Fibroblast of lung (primary cell): Measurements from ENCODE around the gene FAM114A1. TPM values are rescaled to one million over a fixed set of nuclear protein-coding genes. Genes with fewer than 3 reads are reported as not detected.
A peak's percentile ranks its signal among the peaks of the same experiment; 100 is the strongest.

Experiments used
- DNase-seq, 2 donors: peaks; one replicate each; pipeline versions ENCODE4 v3.0.0 to v3.0.0-alpha.2; 2010; ENCODE audit warnings: low read depth in 2 of 2
- H2AFZ ChIP-seq: 2 replicates; pipeline ENCODE4 v1.5.1; 2012; ENCODE audit warnings: low read length, control low read depth, inconsistent platforms
- H3K27ac ChIP-seq: 2 replicates; pipeline ENCODE4 v1.5.1; 2011; ENCODE audit warnings: low read length, control low read depth; ENCODE audit not compliant: insufficient read depth
- H3K27me3 ChIP-seq: 2 replicates; pipeline ENCODE4 v1.5.1; 2011; ENCODE audit warnings: mild to moderate bottlenecking, low read length; ENCODE audit not compliant: control insufficient read depth, insufficient read depth
- H3K36me3 ChIP-seq: 2 replicates; pipeline ENCODE4 v1.5.1; 2011; ENCODE audit warnings: low read length; ENCODE audit not compliant: control insufficient read depth, insufficient read depth
- H3K4me1 ChIP-seq: 2 replicates; pipeline ENCODE4 v1.5.1; 2011; ENCODE audit warnings: low read length; ENCODE audit not compliant: control insufficient read depth, insufficient read depth; ENCODE audit errors: extremely low read depth
- H3K4me2 ChIP-seq: 2 replicates; pipeline ENCODE4 v1.5.1; 2011; ENCODE audit warnings: low read length, control low read depth; ENCODE audit not compliant: insufficient read depth; ENCODE audit errors: extremely low read depth
- H3K4me3 ChIP-seq, 4 experiments: fragments of 200-600 bp in 1 of 4; sonication (generic) in 1 of 4; replicated peaks in 1 of 4; 2 replicates each; pipeline ENCODE4 v1.5.1; 2011 to 2016; ENCODE audit warnings: low read length in 4 of 4, low read depth in 3 of 4, mild to moderate bottlenecking in 3 of 4, control low read depth in 2 of 4, inconsistent platforms in 1 of 4, mixed read lengths in 1 of 4; ENCODE audit not compliant: insufficient read depth in 1 of 4; ENCODE audit errors: control extremely low read depth in 1 of 4
- H3K79me2 ChIP-seq: 2 replicates; pipeline ENCODE4 v1.5.1; 2012; ENCODE audit warnings: mild to moderate bottlenecking, low read length, inconsistent platforms; ENCODE audit not compliant: control insufficient read depth, insufficient read depth
- H3K9ac ChIP-seq: 2 replicates; pipeline ENCODE4 v1.5.1; 2011; ENCODE audit warnings: mild to moderate bottlenecking, low read length, control low read depth; ENCODE audit not compliant: insufficient read depth
- H3K9me3 ChIP-seq: 2 replicates; pipeline ENCODE4 v1.5.1; 2012; ENCODE audit warnings: low read depth, low read length; ENCODE audit not compliant: control insufficient read depth, insufficient read depth
- H4K20me1 ChIP-seq: 2 replicates; pipeline ENCODE4 v1.5.1; 2011; ENCODE audit warnings: low read length; ENCODE audit not compliant: control insufficient read depth, insufficient read depth; ENCODE audit errors: extremely low read depth
- CTCF ChIP-seq, 2 donors: IDR thresholded peaks in 1 of 2; conservative IDR thresholded peaks in 1 of 2; 1 replicate in 1 of 2; 2 replicates in 1 of 2; pipeline ENCODE4 v1.5.1; 2011 to 2012; ENCODE audit warnings: low read length in 2 of 2, control low read depth in 1 of 2, inconsistent platforms in 1 of 2, low read depth in 1 of 2, mild to moderate bottlenecking in 1 of 2
- EZH2 ChIP-seq: IDR thresholded peaks from 2 replicates; pipeline ENCODE4 v1.5.1; 2012; ENCODE audit warnings: low read length, control low read depth, mild to moderate bottlenecking; ENCODE audit errors: missing control alignments
- polyA plus RNA-seq, 2 donors: library from polyadenylated mRNA; depleted of rRNA in 1 of 2; stranded (reverse) in 1 of 2; unstranded in 1 of 2; fragments of >200 nt; gene quantifications; 2 replicates each; pipeline ENCODE4 v1.2.1, GENCODE V29; 2011 to 2012; ENCODE audit warnings: missing spikeins in 1 of 2
- total RNA-seq: library from RNA; depleted of rRNA; stranded (reverse); fragments of >200 nt; gene quantifications from 2 replicates; pipeline ENCODE4 v1.2.1, GENCODE V29; 2014

Gene FAM114A1
- total and polyA plus RNA-seq, 2 donors (not counting 1 experiment from before 2014, with no cell fraction given) = 296 to 402 TPM

- Histone ChIP-seq H3K4me2 (no peak overlapping the region), H3K9me3 (no peaks in the 10 kb centered on the region), H2AFZ (no peak overlapping the region), H3K79me2 (no peaks in the 10 kb centered on the region), H3K27me3 (no peaks in the 10 kb centered on the region), H3K9ac (no peak overlapping the region), H3K27ac (no peak overlapping the region), H4K20me1 (no peaks in the 10 kb centered on the region), H3K36me3 (no peaks in the 10 kb centered on the region), H3K4me1 (peaks cover 6% of the 10 kb centered on the region), H3K4me3 (no peak overlapping the region)
- no peak for DNase-seq
- TF ChIP-seq CTCF (conservative IDR thresholded peaks at IDR 0.05 in 1 of 2, IDR thresholded peaks at IDR 0.05 in 1 of 2; ENCODE audit: low read depth in 1 of 2, low read length in 2 of 2) = no peak
- no peak for TF ChIP-seq EZH2
These were observed 87.1 kb downstream of the FAM114A1 start for GRCh38 chr4:38954727-38955126.

- H3K27ac ChIP-seq = no peak overlapping the region
- H3K36me3 ChIP-seq = no peaks in the 10 kb centered on the region
- no peak for TF ChIP-seq EZH2
- TF ChIP-seq CTCF (conservative IDR thresholded peaks at IDR 0.05 in 1 of 2, IDR thresholded peaks at IDR 0.05 in 1 of 2; ENCODE audit: low read depth in 1 of 2, low read length in 2 of 2) = no peak
- H3K9me3 ChIP-seq = no peaks in the 10 kb centered on the region
- H3K4me1 ChIP-seq = no peaks in the 10 kb centered on the region
- H2AFZ ChIP-seq = no peak overlapping the region
- no peaks in the 10 kb centered on the region for H3K79me2 ChIP-seq
- no peak overlapping the region for H3K9ac ChIP-seq
- no peaks in the 10 kb centered on the region for H4K20me1 ChIP-seq
- no peak overlapping the region for H3K4me2 ChIP-seq
- DNase-seq = no peak
- H3K4me3 ChIP-seq = no peak overlapping the region
- no peaks in the 10 kb centered on the region for H3K27me3 ChIP-seq
These were observed 88.4 kb downstream of the FAM114A1 start for GRCh38 chr4:38955957-38956356.

- H3K4me3 ChIP-seq = no peak overlapping the region
- no peak for TF ChIP-seq CTCF (conservative IDR thresholded peaks at IDR 0.05 in 1 of 2, IDR thresholded peaks at IDR 0.05 in 1 of 2; ENCODE audit: low read depth in 1 of 2, low read length in 2 of 2)
- TF ChIP-seq EZH2 = no peak
- H3K79me2 ChIP-seq = no peaks in the 10 kb centered on the region
- H3K27ac ChIP-seq = no peak overlapping the region
- H2AFZ ChIP-seq = no peak overlapping the region
- H3K4me1 ChIP-seq = no peaks in the 10 kb centered on the region
- H3K4me2 ChIP-seq = no peak overlapping the region
- H4K20me1 ChIP-seq = no peaks in the 10 kb centered on the region
- no peak overlapping the region for H3K9ac ChIP-seq
- H3K36me3 ChIP-seq = no peaks in the 10 kb centered on the region
- no peaks in the 10 kb centered on the region for H3K27me3 ChIP-seq
- DNase-seq = peak in 1 of 2 donors; percentile 29
- no peaks in the 10 kb centered on the region for H3K9me3 ChIP-seq
These were observed 89.7 kb downstream of the FAM114A1 start for GRCh38 chr4:38957261-38957815.
